Measurements from ENCODE around the gene EYA2. TPM values are rescaled to one million over a fixed set of nuclear protein-coding genes. Genes with fewer than 3 reads are reported as not detected.
A peak's percentile ranks its signal among the peaks of the same experiment; 100 is the strongest.

Gene EYA2
- polyA plus RNA-seq, 4 donors = 0.50 to 0.70 TPM; not detected in 2

- H3K27ac ChIP-seq (ENCODE audit: low read depth in 1 of 3, low read length in 2 of 3) = no peak overlapping the region
- FAIRE-seq = no peak
These were observed 104.0 kb downstream of the EYA2 start for GRCh38 chr20:46998477-46999240.

GRCh38 chr20:46999801-47000465 lies 105.3 kb downstream of the EYA2 start:
- Histone ChIP-seq H3K9me3 (ENCODE audit: control insufficient read depth in 2 of 2, insufficient read depth in 1 of 2, low read depth in 1 of 2, low read length in 1 of 2) (no peaks in the 10 kb centered on the region), H3K4me1 (ENCODE audit: control insufficient read depth in 3 of 3, insufficient read depth in 2 of 3, low read depth in 1 of 3, low read length in 2 of 3) (no peaks in the 10 kb centered on the region), H3K36me3 (ENCODE audit: control insufficient read depth in 3 of 3, insufficient read depth in 2 of 3, low read depth in 1 of 3, low read length in 3 of 3) (no peaks in the 10 kb centered on the region), H3K27ac (ENCODE audit: low read depth in 1 of 3, low read length in 2 of 3) (no peak overlapping the region), H3K27me3 (ENCODE audit: control insufficient read depth in 3 of 3, insufficient read depth in 3 of 3, low read length in 3 of 3) (peaks cover 0 to 5% (median 0%) of the 10 kb centered on the region in 3 donors), H3K4me3 (ENCODE audit: low read depth in 1 of 3, low read length in 3 of 3) (no peak overlapping the region)
- WGBS, 3 donors = 76 to 80% (median 78%) methylated on average over 11 of the region's 11 CpGs
- FAIRE-seq (no peak), DNase-seq (no peak)

More at GRCh38 chr20:46998477-46999240, 104.0 kb downstream of the EYA2 start:
- no peak for DNase-seq
- no peaks in the 10 kb centered on the region for H3K4me1 ChIP-seq (ENCODE audit: control insufficient read depth in 3 of 3, insufficient read depth in 2 of 3, low read depth in 1 of 3, low read length in 2 of 3)
- peaks cover 0 to 5% (median 0%) of the 10 kb centered on the region in 3 donors for H3K27me3 ChIP-seq (ENCODE audit: control insufficient read depth in 3 of 3, insufficient read depth in 3 of 3, low read length in 3 of 3)
- no peak overlapping the region for H3K4me3 ChIP-seq (ENCODE audit: low read depth in 1 of 3, low read length in 3 of 3)
- H3K36me3 ChIP-seq (ENCODE audit: control insufficient read depth in 3 of 3, insufficient read depth in 2 of 3, low read depth in 1 of 3, low read length in 3 of 3) = no peaks in the 10 kb centered on the region
- no peaks in the 10 kb centered on the region for H3K9me3 ChIP-seq (ENCODE audit: control insufficient read depth in 2 of 2, insufficient read depth in 1 of 2, low read depth in 1 of 2, low read length in 1 of 2)
- WGBS, 3 donors = 22 to 34% (median 29%) methylated on average over 6 of the region's 6 CpGs

GRCh38 chr20:47003223-47003622 lies 108.6 kb downstream of the EYA2 start:
- no peak overlapping the region for H3K4me3 ChIP-seq (ENCODE audit: low read depth in 1 of 3, low read length in 3 of 3)
- no peak overlapping the region for H3K27ac ChIP-seq (ENCODE audit: low read depth in 1 of 3, low read length in 2 of 3)
- peaks cover 0 to 5% (median 0%) of the 10 kb centered on the region in 3 donors for H3K27me3 ChIP-seq (ENCODE audit: control insufficient read depth in 3 of 3, insufficient read depth in 3 of 3, low read length in 3 of 3)
- 80 to 85% (median 82%) methylated on average over 6 of the region's 6 CpGs for WGBS, 3 donors
- H3K4me1 ChIP-seq (ENCODE audit: control insufficient read depth in 3 of 3, insufficient read depth in 2 of 3, low read depth in 1 of 3, low read length in 2 of 3) = no peaks in the 10 kb centered on the region
- no peaks in the 10 kb centered on the region for H3K9me3 ChIP-seq (ENCODE audit: control insufficient read depth in 2 of 2, insufficient read depth in 1 of 2, low read depth in 1 of 2, low read length in 1 of 2)
- H3K36me3 ChIP-seq (ENCODE audit: control insufficient read depth in 3 of 3, insufficient read depth in 2 of 3, low read depth in 1 of 3, low read length in 3 of 3) = no peaks in the 10 kb centered on the region
- DNase-seq (no peak), FAIRE-seq (no peak)

GRCh38 chr20:47004179-47004578 lies 109.5 kb downstream of the EYA2 start:
- Histone ChIP-seq H3K9me3 (ENCODE audit: control insufficient read depth in 2 of 2, insufficient read depth in 1 of 2, low read depth in 1 of 2, low read length in 1 of 2) (no peaks in the 10 kb centered on the region), H3K36me3 (ENCODE audit: control insufficient read depth in 3 of 3, insufficient read depth in 2 of 3, low read depth in 1 of 3, low read length in 3 of 3) (no peaks in the 10 kb centered on the region), H3K4me3 (ENCODE audit: low read depth in 1 of 3, low read length in 3 of 3) (no peak overlapping the region), H3K27ac (ENCODE audit: low read depth in 1 of 3, low read length in 2 of 3) (no peak overlapping the region), H3K27me3 (ENCODE audit: control insufficient read depth in 3 of 3, insufficient read depth in 3 of 3, low read length in 3 of 3) (peaks cover 0 to 3% (median 0%) of the 10 kb centered on the region in 3 donors), H3K4me1 (ENCODE audit: control insufficient read depth in 3 of 3, insufficient read depth in 2 of 3, low read depth in 1 of 3, low read length in 2 of 3) (no peaks in the 10 kb centered on the region)
- DNase-seq (no peak), FAIRE-seq (no peak)
- 71 to 82% (median 79%) methylated on average over 4 of the region's 4 CpGs for WGBS, 3 donors

- Histone ChIP-seq H3K36me3 (ENCODE audit: control insufficient read depth in 3 of 3, insufficient read depth in 2 of 3, low read depth in 1 of 3, low read length in 3 of 3) (no peaks in the 10 kb centered on the region), H3K9me3 (ENCODE audit: control insufficient read depth in 2 of 2, insufficient read depth in 1 of 2, low read depth in 1 of 2, low read length in 1 of 2) (no peaks in the 10 kb centered on the region), H3K27ac (ENCODE audit: low read depth in 1 of 3, low read length in 2 of 3) (no peak overlapping the region), H3K4me1 (ENCODE audit: control insufficient read depth in 3 of 3, insufficient read depth in 2 of 3, low read depth in 1 of 3, low read length in 2 of 3) (no peaks in the 10 kb centered on the region), H3K4me3 (ENCODE audit: low read depth in 1 of 3, low read length in 3 of 3) (no peak overlapping the region), H3K27me3 (ENCODE audit: control insufficient read depth in 3 of 3, insufficient read depth in 3 of 3, low read length in 3 of 3) (no peaks in the 10 kb centered on the region)
- WGBS, 3 donors = 62 to 64% (median 62%) methylated on average over 14 of the region's 14 CpGs
- FAIRE-seq = no peak
- DNase-seq = no peak
These were observed 113.4 kb downstream of the EYA2 start for GRCh38 chr20:47007826-47008655.

- Histone ChIP-seq H3K27me3 (ENCODE audit: control insufficient read depth in 3 of 3, insufficient read depth in 3 of 3, low read length in 3 of 3) (no peaks in the 10 kb centered on the region), H3K36me3 (ENCODE audit: control insufficient read depth in 3 of 3, insufficient read depth in 2 of 3, low read depth in 1 of 3, low read length in 3 of 3) (no peaks in the 10 kb centered on the region), H3K4me1 (ENCODE audit: control insufficient read depth in 3 of 3, insufficient read depth in 2 of 3, low read depth in 1 of 3, low read length in 2 of 3) (no peaks in the 10 kb centered on the region), H3K27ac (ENCODE audit: low read depth in 1 of 3, low read length in 2 of 3) (no peak overlapping the region), H3K4me3 (ENCODE audit: low read depth in 1 of 3, low read length in 3 of 3) (no peak overlapping the region), H3K9me3 (ENCODE audit: control insufficient read depth in 2 of 2, insufficient read depth in 1 of 2, low read depth in 1 of 2, low read length in 1 of 2) (no peaks in the 10 kb centered on the region)
- DNase-seq (peak in 1 of 2 donors; percentile 11), FAIRE-seq (no peak)
- 64 to 72% (median 70%) methylated on average over 7 of the region's 7 CpGs for WGBS, 3 donors
These were observed 114.3 kb downstream of the EYA2 start for GRCh38 chr20:47008842-47009518.

- Histone ChIP-seq H3K27ac (ENCODE audit: low read depth in 1 of 3, low read length in 2 of 3) (no peak overlapping the region), H3K4me1 (ENCODE audit: control insufficient read depth in 3 of 3, insufficient read depth in 2 of 3, low read depth in 1 of 3, low read length in 2 of 3) (no peaks in the 10 kb centered on the region), H3K27me3 (ENCODE audit: control insufficient read depth in 3 of 3, insufficient read depth in 3 of 3, low read length in 3 of 3) (no peaks in the 10 kb centered on the region), H3K36me3 (ENCODE audit: control insufficient read depth in 3 of 3, insufficient read depth in 2 of 3, low read depth in 1 of 3, low read length in 3 of 3) (no peaks in the 10 kb centered on the region), H3K9me3 (ENCODE audit: control insufficient read depth in 2 of 2, insufficient read depth in 1 of 2, low read depth in 1 of 2, low read length in 1 of 2) (no peaks in the 10 kb centered on the region), H3K4me3 (ENCODE audit: low read depth in 1 of 3, low read length in 3 of 3) (no peak overlapping the region)
- FAIRE-seq (no peak), DNase-seq (no peak)
These were observed 115.1 kb downstream of the EYA2 start for GRCh38 chr20:47009784-47010183.

GRCh38 chr20:47011984-47012383 lies 117.3 kb downstream of the EYA2 start:
- no peak overlapping the region for H3K27ac ChIP-seq (ENCODE audit: low read depth in 1 of 3, low read length in 2 of 3)
- H3K27me3 ChIP-seq (ENCODE audit: control insufficient read depth in 3 of 3, insufficient read depth in 3 of 3, low read length in 3 of 3) = no peaks in the 10 kb centered on the region
- H3K4me1 ChIP-seq (ENCODE audit: control insufficient read depth in 3 of 3, insufficient read depth in 2 of 3, low read depth in 1 of 3, low read length in 2 of 3) = no peaks in the 10 kb centered on the region
- no peak for FAIRE-seq
- 32 to 61% (median 53%) methylated on average over 5 of the region's 5 CpGs for WGBS, 3 donors
- no peak overlapping the region for H3K4me3 ChIP-seq (ENCODE audit: low read depth in 1 of 3, low read length in 3 of 3)
- H3K9me3 ChIP-seq (ENCODE audit: control insufficient read depth in 2 of 2, insufficient read depth in 1 of 2, low read depth in 1 of 2, low read length in 1 of 2) = no peaks in the 10 kb centered on the region
- H3K36me3 ChIP-seq (ENCODE audit: control insufficient read depth in 3 of 3, insufficient read depth in 2 of 3, low read depth in 1 of 3, low read length in 3 of 3) = no peaks in the 10 kb centered on the region
- no peak for DNase-seq

All from small intestine (tissue), 7 donors.